NCI-H128 (cell line): ENCODE results near the gene RASGEF1B.
"Not testable (repeated sequence)": the region's sequence is repeated elsewhere in the genome, so short reads cannot be mapped to it uniquely, and the experiment has no call there.

Experiments
- DNase-seq: peaks from one replicate; lab custom pipeline; 2025; ENCODE audit not compliant: unreplicated experiment; lab: John Stamatoyannopoulos, UW

Gene RASGEF1B

DNA sequence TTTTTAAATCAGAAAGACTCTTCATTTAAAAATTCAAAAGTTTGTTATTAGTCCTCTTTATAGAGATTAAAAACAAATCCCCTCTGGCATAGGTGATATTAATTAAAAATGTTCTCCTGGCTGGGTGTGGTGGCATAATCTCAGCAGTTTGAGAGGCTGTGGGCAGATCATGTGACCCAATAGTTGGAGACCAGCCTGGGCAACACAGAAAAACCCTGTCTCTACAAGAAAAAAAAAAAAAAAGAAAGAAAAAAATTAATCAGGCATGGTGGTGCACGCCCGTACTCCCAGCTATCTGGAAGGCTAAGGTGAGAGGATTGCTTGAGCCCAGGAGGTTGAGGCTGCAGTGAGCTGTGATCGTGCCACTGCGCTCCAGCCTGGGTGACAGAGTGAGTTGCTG is 38.9 kb downstream of the RASGEF1B start:
- DNase-seq = no peak

DNA sequence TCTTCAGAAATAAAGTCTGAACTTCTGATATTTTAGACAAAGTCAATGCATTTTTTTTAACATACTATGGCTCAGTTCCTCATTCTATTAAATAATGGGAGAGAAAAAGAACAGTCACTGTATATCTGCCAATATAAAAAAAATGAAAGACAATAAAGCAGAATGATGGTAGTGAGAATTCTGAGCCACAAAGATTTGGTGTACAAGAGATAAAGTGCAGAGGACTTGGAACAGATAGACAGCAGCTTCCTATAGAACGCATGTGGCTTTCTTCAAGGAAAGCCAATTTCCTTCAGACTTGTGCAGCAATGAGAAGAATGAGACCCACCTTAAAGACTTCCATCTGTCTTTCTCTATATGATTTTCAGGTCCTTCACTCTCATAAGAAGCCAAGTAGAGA is 39.7 kb downstream of the RASGEF1B start:
- DNase-seq = no peak

DNA sequence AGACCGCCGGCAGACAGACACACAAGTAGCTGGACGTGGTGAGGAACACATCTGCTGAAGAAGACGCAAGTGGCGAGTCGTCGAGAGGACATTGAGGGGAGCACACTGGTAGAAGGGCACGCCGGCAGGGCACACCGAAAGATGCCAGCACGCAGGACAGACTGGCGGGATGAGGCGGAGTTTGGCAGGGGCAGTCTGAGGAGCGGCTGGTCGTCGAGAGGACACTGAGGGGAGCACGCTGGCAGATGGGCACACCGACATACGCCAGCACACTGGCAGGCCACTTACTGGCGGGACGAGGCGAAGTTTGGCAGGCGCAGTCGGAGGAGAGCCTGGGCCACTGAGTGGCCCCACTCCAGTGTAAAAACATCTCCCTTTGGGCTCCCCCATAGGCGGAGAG is 42.1 kb downstream of the RASGEF1B start:
- no peak for DNase-seq

- no peak for DNase-seq
Measured at GRCh38 chr4:81429031-81429430, 42.7 kb downstream of the RASGEF1B start.

- no peak for DNase-seq
Measured at GRCh38 chr4:81428002-81428401, 43.7 kb downstream of the RASGEF1B start.

- DNase-seq = no peak
Measured at GRCh38 chr4:81427344-81427821, 44.3 kb downstream of the RASGEF1B start.

DNA sequence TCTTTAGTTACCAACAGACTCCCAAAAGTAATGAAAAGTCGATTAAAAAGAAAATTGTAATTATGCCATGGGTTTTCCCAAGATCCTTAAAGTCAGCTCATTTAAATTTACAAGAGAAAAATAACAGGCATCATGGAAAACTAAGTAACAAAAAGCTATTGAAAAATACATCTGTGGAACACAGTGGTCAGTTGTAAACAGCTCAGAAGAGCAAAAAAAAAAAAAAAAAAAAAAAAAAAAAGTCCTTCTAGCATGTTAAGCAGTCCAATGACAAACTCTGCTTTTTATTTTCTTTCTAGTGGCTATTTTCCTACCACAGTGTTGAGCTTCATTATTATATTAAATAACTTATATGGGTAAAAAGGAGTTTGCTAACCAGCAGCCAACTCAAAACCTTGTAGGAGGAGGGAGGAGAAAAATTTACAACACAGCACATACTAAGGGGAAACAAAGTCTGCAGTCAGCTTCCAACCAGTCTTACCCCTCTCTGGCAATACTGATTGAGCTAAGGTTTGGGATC is 44.9 kb downstream of the RASGEF1B start:
- DNase-seq = no peak

DNA sequence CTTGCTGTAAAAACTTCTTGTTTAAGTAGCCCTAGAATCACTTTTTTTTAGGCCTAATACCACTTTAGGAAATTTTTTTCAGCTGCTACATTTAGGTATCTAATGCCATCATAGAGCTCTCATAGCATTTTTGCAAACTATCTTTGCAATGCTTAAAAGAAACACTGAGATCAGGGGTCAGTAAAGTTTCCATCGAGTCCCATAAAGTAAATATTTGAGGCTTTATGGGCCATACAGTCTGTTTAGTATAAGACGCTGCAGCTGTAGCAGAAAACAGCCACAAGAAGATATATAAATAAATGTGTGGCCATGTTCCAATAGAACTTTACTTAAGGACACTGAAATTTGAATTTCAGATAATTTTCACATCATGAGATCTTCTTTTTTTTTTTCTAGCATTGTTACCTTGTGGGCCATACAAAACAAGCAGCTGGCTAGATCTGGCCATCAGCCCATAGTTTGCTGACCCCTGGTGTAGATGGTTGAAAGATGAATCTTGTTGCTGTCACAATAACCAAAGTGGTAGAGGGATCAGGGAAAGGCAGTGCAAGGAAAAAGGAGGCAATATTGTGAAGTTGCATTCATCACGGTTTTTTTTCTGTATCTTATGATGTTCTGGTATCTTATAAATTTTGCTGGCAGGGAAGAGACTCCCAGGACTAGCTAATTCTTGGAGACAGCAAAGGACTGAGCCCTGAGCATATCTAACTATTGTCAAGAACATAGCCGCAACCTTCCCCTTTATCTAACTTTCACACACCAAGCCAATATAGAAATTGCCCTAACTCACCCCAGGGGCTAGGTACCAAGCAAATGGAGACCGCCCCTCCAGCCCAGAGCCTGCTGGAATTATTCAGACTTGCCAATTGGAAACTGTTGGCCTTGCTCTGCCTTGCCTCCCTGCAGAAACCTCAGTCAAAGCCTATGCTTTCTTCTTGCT is 46.6 kb downstream of the RASGEF1B start:
- DNase-seq = no peak

- DNase-seq = no peak
Measured at GRCh38 chr4:81424336-81424735, 47.4 kb downstream of the RASGEF1B start.

- no peak for DNase-seq
Measured at GRCh38 chr4:81422595-81422994, 49.1 kb downstream of the RASGEF1B start.

- DNase-seq = no peak
Measured at GRCh38 chr4:81421346-81422218, 50.1 kb downstream of the RASGEF1B start.

DNA sequence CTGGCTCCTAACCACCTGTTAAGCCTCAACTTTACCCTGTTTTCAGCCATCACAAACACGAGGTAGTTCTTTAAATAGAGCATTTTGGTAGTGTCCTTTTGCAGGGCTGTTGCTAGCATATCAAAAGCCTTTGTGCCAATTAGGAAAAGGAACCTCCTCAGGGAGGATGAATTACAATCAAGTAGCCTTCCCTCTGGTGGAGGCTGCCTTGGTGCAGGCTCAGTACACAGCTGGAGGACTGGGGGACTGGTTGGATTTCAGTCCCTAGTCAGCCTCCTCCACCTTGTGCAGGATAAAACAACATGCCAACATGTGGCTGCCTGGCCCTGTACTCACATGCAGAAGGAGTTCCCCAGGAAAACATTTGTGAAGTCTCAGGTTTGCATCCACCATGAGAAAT is 53.1 kb downstream of the RASGEF1B start:
- DNase-seq = no peak

- DNase-seq = no peak
Measured at GRCh38 chr4:81412946-81413495, 58.7 kb downstream of the RASGEF1B start.

- DNase-seq = no peak
Measured at GRCh38 chr4:81410680-81411079, 61.0 kb downstream of the RASGEF1B start.

GRCh38 chr4:81409836-81410235 is 61.9 kb downstream of the RASGEF1B start:
- DNase-seq = no peak

DNA sequence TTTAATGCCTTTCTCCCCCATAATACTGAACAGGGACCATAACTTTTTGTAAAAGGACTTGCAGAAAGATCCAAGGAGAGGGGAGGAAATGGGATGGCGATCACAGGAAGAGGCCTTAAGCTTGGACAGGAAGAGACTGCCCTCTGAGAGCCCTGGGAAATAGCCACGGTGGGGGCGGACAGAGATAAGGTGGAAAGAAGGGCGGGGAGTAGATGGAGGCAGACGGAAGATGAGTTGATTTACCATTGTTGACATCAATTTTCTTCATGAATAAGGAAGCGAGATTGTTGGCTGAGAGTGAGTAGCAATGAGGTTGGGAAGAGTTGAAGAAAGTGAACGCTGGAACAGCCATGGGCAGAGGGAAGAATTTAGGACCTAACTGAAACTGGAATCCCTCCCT is 63.4 kb downstream of the RASGEF1B start:
- no peak for DNase-seq

DNA sequence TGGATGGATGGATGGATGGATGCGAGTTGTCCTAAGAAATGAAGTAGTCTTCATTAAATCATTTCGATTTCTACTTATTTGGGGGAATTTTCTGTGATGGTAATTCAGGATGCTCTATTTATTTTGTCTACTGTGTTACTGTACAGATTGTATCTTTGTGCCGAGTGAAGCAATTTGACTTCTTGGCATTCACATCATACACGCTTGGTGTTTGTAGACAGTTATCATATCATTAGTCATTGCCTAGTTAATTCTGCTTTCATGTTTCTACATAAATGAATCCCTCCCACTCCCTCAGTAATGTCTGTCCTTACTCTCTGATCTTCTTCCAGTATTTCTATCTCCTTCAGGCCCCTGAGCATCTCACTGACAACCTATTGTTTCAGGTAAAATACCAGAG is 64.0 kb downstream of the RASGEF1B start:
- DNase-seq = no peak

GRCh38 chr4:81406481-81406880 is 65.2 kb downstream of the RASGEF1B start:
- not testable (repeated sequence) for DNase-seq

- DNase-seq = peak; percentile 57
Measured at GRCh38 chr4:81405900-81406401, 65.8 kb downstream of the RASGEF1B start.

DNA sequence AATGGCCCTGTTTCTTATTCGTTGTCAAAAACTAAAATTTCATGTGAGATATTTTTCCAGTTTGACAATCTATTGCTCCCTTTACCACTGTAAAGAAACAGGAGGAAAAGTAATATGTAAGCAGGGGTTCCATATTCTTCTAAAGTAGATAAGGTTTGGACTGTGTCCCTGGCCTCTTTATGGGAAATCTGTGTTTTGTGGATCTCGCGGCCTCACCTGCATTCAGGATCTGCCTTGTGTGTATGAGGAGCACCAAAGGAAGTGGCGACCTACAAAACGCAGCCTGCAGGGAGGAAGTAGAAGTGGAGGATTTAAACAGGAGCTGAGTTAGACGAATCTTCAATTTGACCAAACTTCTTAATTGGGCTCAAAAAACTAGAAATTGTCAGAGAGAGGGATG is 67.0 kb downstream of the RASGEF1B start:
- DNase-seq = no peak

DNA sequence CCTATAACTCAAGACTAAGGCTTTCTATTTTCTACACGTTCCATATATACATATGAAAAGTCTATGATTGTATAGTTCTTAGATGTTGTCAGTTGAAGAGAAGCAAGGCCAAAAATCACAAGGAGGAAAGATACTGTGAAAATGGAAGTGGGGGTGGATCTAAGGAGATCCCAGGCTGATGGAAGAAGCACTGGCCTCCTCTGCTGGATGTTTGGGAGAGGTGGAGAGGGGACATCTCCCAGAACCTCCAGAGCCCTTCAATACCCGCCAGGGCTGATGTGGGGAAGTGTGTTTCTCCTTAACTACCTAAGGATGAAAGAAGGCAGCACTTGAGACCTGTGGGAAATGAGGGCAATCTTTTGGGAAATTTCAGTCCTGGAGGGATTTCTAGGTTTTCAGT is 67.4 kb downstream of the RASGEF1B start:
- DNase-seq = no peak
